ENCODE measurements around the gene ADAM8. TPM values are rescaled to one million over a fixed set of nuclear protein-coding genes. Genes with fewer than 3 reads are reported as not detected.
A peak's percentile ranks its signal among the peaks of the same experiment; 100 is the strongest.

ADAM8 gene
- total and polyA plus RNA-seq, 10 of the 15 experiments (the other 5 are each of a cell fraction or from before 2014, with no cell fraction given) = 0.37 to 92.7 (median 21.7) TPM

GRCh38 chr10:133274751-133275683 is 1.7 kb downstream of the ADAM8 start (continued):
- TF ChIP-seq, protein P1, sequence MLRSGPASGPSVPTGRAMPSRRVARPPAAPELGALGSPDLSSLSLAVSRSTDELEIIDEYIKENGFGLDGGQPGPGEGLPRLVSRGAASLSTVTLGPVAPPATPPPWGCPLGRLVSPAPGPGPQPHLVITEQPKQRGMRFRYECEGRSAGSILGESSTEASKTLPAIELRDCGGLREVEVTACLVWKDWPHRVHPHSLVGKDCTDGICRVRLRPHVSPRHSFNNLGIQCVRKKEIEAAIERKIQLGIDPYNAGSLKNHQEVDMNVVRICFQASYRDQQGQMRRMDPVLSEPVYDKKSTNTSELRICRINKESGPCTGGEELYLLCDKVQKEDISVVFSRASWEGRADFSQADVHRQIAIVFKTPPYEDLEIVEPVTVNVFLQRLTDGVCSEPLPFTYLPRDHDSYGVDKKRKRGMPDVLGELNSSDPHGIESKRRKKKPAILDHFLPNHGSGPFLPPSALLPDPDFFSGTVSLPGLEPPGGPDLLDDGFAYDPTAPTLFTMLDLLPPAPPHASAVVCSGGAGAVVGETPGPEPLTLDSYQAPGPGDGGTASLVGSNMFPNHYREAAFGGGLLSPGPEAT (IDR thresholded peaks at IDR 0.05; ENCODE audit: low read depth) = peak; percentile 97
- TF ChIP-seq BHLHE40 (IDR thresholded peaks at IDR 0.05; ENCODE audit: borderline replicate concordance in 1 of 2, low read depth in 2 of 2, low read length in 1 of 2) = peak; percentile 95
- TF ChIP-seq, protein P2, sequence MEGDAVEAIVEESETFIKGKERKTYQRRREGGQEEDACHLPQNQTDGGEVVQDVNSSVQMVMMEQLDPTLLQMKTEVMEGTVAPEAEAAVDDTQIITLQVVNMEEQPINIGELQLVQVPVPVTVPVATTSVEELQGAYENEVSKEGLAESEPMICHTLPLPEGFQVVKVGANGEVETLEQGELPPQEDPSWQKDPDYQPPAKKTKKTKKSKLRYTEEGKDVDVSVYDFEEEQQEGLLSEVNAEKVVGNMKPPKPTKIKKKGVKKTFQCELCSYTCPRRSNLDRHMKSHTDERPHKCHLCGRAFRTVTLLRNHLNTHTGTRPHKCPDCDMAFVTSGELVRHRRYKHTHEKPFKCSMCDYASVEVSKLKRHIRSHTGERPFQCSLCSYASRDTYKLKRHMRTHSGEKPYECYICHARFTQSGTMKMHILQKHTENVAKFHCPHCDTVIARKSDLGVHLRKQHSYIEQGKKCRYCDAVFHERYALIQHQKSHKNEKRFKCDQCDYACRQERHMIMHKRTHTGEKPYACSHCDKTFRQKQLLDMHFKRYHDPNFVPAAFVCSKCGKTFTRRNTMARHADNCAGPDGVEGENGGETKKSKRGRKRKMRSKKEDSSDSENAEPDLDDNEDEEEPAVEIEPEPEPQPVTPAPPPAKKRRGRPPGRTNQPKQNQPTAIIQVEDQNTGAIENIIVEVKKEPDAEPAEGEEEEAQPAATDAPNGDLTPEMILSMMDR (IDR thresholded peaks at IDR 0.05 in 2 of 3, conservative IDR thresholded peaks at IDR 0.05 in 1 of 3; ENCODE audit: control insufficient read depth in 2 of 3, extremely low read depth in 1 of 3, insufficient read depth in 1 of 3, low read depth in 3 of 3, low read length in 3 of 3) = peak in 1 of 3 experiments; percentile 11; a peak in 1 of 6 replicates
- TF ChIP-seq NR2F1 (conservative IDR thresholded peaks at IDR 0.05) = peak; percentile 61; the same call in 1 of the 2 replicates
- peak; percentile 77 for TF ChIP-seq NKRF (conservative IDR thresholded peaks at IDR 0.05)
- TF ChIP-seq, protein P3, sequence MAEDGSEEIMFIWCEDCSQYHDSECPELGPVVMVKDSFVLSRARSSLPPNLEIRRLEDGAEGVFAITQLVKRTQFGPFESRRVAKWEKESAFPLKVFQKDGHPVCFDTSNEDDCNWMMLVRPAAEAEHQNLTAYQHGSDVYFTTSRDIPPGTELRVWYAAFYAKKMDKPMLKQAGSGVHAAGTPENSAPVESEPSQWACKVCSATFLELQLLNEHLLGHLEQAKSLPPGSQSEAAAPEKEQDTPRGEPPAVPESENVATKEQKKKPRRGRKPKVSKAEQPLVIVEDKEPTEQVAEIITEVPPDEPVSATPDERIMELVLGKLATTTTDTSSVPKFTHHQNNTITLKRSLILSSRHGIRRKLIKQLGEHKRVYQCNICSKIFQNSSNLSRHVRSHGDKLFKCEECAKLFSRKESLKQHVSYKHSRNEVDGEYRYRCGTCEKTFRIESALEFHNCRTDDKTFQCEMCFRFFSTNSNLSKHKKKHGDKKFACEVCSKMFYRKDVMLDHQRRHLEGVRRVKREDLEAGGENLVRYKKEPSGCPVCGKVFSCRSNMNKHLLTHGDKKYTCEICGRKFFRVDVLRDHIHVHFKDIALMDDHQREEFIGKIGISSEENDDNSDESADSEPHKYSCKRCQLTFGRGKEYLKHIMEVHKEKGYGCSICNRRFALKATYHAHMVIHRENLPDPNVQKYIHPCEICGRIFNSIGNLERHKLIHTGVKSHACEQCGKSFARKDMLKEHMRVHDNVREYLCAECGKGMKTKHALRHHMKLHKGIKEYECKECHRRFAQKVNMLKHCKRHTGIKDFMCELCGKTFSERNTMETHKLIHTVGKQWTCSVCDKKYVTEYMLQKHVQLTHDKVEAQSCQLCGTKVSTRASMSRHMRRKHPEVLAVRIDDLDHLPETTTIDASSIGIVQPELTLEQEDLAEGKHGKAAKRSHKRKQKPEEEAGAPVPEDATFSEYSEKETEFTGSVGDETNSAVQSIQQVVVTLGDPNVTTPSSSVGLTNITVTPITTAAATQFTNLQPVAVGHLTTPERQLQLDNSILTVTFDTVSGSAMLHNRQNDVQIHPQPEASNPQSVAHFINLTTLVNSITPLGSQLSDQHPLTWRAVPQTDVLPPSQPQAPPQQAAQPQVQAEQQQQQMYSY (CRISPR knock-in tag; IDR thresholded peaks at IDR 0.05) = no peak
- TF ChIP-seq, protein P4, sequence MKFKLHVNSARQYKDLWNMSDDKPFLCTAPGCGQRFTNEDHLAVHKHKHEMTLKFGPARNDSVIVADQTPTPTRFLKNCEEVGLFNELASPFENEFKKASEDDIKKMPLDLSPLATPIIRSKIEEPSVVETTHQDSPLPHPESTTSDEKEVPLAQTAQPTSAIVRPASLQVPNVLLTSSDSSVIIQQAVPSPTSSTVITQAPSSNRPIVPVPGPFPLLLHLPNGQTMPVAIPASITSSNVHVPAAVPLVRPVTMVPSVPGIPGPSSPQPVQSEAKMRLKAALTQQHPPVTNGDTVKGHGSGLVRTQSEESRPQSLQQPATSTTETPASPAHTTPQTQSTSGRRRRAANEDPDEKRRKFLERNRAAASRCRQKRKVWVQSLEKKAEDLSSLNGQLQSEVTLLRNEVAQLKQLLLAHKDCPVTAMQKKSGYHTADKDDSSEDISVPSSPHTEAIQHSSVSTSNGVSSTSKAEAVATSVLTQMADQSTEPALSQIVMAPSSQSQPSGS (IDR thresholded peaks at IDR 0.05; ENCODE audit: low read length) = peak; percentile 79; the same call in 1 of the 2 replicates
- TF ChIP-seq, protein P5, sequence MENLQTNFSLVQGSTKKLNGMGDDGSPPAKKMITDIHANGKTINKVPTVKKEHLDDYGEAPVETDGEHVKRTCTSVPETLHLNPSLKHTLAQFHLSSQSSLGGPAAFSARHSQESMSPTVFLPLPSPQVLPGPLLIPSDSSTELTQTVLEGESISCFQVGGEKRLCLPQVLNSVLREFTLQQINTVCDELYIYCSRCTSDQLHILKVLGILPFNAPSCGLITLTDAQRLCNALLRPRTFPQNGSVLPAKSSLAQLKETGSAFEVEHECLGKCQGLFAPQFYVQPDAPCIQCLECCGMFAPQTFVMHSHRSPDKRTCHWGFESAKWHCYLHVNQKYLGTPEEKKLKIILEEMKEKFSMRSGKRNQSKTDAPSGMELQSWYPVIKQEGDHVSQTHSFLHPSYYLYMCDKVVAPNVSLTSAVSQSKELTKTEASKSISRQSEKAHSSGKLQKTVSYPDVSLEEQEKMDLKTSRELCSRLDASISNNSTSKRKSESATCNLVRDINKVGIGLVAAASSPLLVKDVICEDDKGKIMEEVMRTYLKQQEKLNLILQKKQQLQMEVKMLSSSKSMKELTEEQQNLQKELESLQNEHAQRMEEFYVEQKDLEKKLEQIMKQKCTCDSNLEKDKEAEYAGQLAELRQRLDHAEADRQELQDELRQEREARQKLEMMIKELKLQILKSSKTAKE (IDR thresholded peaks at IDR 0.05; ENCODE audit: low read depth, poor library complexity, severe bottlenecking) = peak; percentile 71
- TF ChIP-seq PML (IDR thresholded peaks at IDR 0.05; ENCODE audit: low read length) = 0 out of 2 replicates have a peak, but pooled peaks have one; percentile 43
- peak; percentile 92 for TF ChIP-seq RUNX3 (IDR thresholded peaks at IDR 0.05; ENCODE audit: low read length)
- TF ChIP-seq SMC3 (IDR thresholded peaks at IDR 0.05; ENCODE audit: borderline replicate concordance, low read length) = no peak
- peak; percentile 67; the same call in 1 of the 2 replicates for TF ChIP-seq IRF4 (IDR thresholded peaks at IDR 0.05; ENCODE audit: low read depth, low read length)
- peak; percentile 97 for TF ChIP-seq TBL1XR1 (IDR thresholded peaks at IDR 0.05; ENCODE audit: low read depth, low read length)
- peak; percentile 90; the same call in 1 of the 2 replicates for TF ChIP-seq DPF2 (IDR thresholded peaks at IDR 0.05)
